Measurements from ENCODE around the gene FNBP1L.
"Not testable (repeated sequence)": the region's sequence is repeated elsewhere in the genome, so short reads cannot be mapped to it uniquely, and the experiment has no call there.

FNBP1L gene

DNA sequence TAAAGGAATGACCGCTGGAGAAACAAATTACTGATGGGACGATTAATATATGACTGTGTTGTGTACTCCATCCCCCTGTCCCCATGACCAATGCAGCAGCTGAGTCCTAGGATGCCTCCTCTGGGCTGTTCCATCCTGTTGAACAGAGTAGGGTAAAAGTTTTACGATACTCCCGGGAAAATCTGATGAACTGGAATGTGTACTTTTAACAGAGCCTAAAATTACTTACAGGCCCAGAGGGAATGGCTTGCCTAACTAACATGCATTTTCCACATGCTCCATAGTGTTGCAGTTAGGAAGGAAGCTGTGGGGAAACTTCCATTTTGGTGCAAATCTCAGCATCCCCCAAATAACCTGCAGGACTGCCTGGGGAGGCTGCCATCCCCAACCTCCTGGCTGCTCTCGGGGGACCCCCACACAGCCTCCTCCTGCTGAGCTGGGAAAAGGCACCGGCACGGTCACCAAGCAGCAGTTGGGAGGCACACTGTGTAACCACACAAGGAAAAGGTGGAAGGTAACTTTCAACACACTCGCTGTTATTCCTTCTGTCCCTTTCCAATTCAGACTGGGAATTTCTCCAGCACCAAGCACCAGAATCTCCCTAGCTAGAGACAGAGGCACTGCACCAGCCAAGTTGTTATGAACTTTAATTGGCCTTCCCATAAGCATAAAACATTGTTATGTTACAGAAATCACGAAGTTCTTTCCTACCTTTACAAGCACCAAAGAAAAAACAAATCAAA, 136.5 kb downstream of the FNBP1L start:
- no peak overlapping the region for H3K4me3 Mint-ChIP-seq
- no peaks in the 10 kb centered on the region for H3K9me3 Mint-ChIP-seq
- peak overlapping the region; percentile 29 for H3K27ac Mint-ChIP-seq
- DNase-seq: no peak
- TF ChIP-seq, protein P1, sequence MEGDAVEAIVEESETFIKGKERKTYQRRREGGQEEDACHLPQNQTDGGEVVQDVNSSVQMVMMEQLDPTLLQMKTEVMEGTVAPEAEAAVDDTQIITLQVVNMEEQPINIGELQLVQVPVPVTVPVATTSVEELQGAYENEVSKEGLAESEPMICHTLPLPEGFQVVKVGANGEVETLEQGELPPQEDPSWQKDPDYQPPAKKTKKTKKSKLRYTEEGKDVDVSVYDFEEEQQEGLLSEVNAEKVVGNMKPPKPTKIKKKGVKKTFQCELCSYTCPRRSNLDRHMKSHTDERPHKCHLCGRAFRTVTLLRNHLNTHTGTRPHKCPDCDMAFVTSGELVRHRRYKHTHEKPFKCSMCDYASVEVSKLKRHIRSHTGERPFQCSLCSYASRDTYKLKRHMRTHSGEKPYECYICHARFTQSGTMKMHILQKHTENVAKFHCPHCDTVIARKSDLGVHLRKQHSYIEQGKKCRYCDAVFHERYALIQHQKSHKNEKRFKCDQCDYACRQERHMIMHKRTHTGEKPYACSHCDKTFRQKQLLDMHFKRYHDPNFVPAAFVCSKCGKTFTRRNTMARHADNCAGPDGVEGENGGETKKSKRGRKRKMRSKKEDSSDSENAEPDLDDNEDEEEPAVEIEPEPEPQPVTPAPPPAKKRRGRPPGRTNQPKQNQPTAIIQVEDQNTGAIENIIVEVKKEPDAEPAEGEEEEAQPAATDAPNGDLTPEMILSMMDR (IDR thresholded peaks at IDR 0.05): no peak
- peaks cover 59% of the 10 kb centered on the region for H3K36me3 Mint-ChIP-seq (ENCODE audit: low read depth)
- H3K4me1 Mint-ChIP-seq: peaks cover 34% of the 10 kb centered on the region
- H3K27me3 Mint-ChIP-seq (ENCODE audit: low read depth, poor library complexity): peaks cover 6% of the 10 kb centered on the region

GRCh38 chr1:93585059-93585966, 137.4 kb downstream of the FNBP1L start:
- no peak overlapping the region for H3K4me3 Mint-ChIP-seq
- no peaks in the 10 kb centered on the region for H3K9me3 Mint-ChIP-seq
- no peak for DNase-seq
- peaks cover 25% of the 10 kb centered on the region for H3K4me1 Mint-ChIP-seq
- H3K27me3 Mint-ChIP-seq (ENCODE audit: low read depth, poor library complexity): peaks cover 6% of the 10 kb centered on the region
- TF ChIP-seq, protein P1 (IDR thresholded peaks at IDR 0.05): no peak
- peak overlapping the region; percentile 29 for H3K27ac Mint-ChIP-seq
- H3K36me3 Mint-ChIP-seq (ENCODE audit: low read depth): peaks cover 65% of the 10 kb centered on the region

DNA sequence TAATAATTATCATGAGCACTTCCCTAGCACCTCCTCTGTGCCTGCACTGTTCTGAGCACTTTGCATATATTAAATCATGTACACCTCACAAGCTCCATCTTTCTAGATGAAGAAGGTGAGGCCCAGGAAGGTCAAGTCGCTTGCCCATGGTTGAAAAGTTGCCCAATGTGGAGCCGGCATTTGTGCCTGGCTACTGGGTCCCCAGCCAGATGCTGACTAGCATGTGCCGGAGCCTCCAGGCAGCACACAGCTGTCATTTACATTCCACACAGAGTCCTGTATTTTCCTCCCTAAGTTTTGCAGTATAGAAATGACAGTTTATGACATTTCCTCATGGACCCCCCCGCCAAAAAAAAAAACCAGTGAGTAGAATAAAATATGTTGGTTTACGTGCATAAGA, 139.4 kb downstream of the FNBP1L start:
- no peaks in the 10 kb centered on the region for H3K9me3 Mint-ChIP-seq
- H3K4me1 Mint-ChIP-seq: peaks cover 41% of the 10 kb centered on the region
- TF ChIP-seq, protein P1 (IDR thresholded peaks at IDR 0.05): no peak
- no peak for DNase-seq
- H3K4me3 Mint-ChIP-seq: no peak overlapping the region
- H3K27ac Mint-ChIP-seq: no peak overlapping the region
- H3K36me3 Mint-ChIP-seq (ENCODE audit: low read depth): peaks cover 59% of the 10 kb centered on the region
- peaks cover 5% of the 10 kb centered on the region for H3K27me3 Mint-ChIP-seq (ENCODE audit: low read depth, poor library complexity)

- Mint-ChIP-seq H3K36me3 (ENCODE audit: low read depth) (peaks cover 51% of the 10 kb centered on the region), H3K4me1 (peaks cover 38% of the 10 kb centered on the region), H3K9me3 (no peaks in the 10 kb centered on the region), H3K27me3 (ENCODE audit: low read depth, poor library complexity) (no peaks in the 10 kb centered on the region), H3K4me3 (no peak overlapping the region), H3K27ac (no peak overlapping the region)
- TF ChIP-seq, protein P1 (IDR thresholded peaks at IDR 0.05): no peak
- no peak for DNase-seq
Observed at GRCh38 chr1:93588206-93588605, 140.3 kb downstream of the FNBP1L start.

DNA sequence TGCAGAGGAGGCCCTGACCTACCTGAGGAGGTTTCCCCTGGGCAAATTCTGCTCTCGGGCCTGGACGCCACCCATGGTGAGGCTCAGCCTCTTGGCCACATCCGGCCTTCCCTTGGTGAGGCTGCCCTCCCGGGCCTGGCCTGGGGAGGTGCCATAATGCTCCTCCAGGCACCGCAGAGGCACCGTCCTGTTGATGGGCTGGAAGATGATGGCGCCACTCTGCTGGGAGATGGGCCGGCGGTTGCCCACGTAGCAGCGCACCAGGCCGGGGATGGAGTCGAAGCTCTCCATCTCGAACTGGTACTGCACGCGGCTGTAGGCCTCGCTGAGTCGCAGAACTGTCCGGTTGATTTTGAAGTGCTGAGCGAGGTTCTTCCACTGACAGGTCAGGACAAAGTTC, 141.0 kb downstream of the FNBP1L start:
- no peaks in the 10 kb centered on the region for H3K9me3 Mint-ChIP-seq
- no peak overlapping the region for H3K27ac Mint-ChIP-seq
- no peak overlapping the region for H3K4me3 Mint-ChIP-seq
- TF ChIP-seq, protein P1 (IDR thresholded peaks at IDR 0.05): no peak
- H3K4me1 Mint-ChIP-seq: peaks cover 41% of the 10 kb centered on the region
- peaks cover 48% of the 10 kb centered on the region for H3K36me3 Mint-ChIP-seq (ENCODE audit: low read depth)
- H3K27me3 Mint-ChIP-seq (ENCODE audit: low read depth, poor library complexity): no peaks in the 10 kb centered on the region
- no peak for DNase-seq

DNA sequence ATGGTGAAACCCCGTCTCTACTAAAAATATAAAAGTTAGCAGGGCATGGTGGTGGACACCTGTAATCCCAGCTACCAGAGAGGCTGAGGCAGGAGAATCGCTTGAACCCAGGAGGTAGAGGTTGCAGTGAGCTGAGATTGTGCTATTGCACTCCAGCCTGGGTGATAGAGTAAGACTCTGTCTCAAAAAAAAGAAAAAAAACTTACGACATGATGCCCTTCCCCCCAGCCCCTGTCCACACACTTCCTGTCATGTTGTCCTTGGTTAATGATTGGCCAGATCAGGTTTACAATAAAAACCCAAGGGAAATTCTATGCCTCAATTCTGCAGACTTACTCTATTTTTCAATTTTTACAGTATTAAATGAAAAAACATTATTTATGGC, 143.4 kb downstream of the FNBP1L start:
- not testable (repeated sequence) for DNase-seq; H3K27ac Mint-ChIP-seq; H3K9me3 Mint-ChIP-seq; H3K4me3 Mint-ChIP-seq; H3K27me3 Mint-ChIP-seq (ENCODE audit: low read depth, poor library complexity)
- Mint-ChIP-seq H3K4me1 (peaks cover 39% of the 10 kb centered on the region), H3K36me3 (ENCODE audit: low read depth) (peaks cover 43% of the 10 kb centered on the region)
